ENCODE measurements around the gene OR2AE1. TPM values are rescaled to one million over a fixed set of nuclear protein-coding genes. Genes with fewer than 3 reads are reported as not detected.

Gene OR2AE1
- polyA plus RNA-seq, 4 donors = 0.09 TPM; not detected in 2

DNA sequence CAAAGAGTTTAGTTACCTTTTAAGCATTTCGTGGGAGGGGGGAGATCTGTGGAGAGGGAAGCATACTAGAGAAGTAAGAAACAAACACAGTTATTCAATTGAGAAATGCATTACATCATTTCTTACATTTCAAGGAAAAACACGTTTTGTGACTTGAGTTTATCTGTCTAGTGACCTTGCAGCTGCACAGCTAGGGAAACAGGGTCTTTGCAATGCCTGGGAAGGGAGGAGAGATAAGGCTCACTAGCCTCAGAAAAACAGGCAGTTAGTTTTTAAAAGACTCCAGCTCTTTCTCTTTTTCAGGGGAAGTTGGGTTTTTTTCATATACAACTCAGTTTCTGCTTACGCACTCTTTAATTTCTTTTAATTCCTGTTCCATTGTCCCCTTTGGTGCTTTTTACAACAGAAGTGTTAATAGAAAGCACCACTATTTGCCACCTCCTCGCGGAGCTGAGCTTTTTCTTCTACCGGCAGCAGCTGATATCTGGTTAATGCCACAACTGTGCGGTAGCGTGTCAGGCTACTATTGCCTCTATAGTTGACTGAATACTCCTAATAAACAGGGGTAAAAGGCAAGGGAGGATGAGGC is 43.5 kb downstream of the OR2AE1 start:
- 57 to 78% (median 75%) methylated on average over 8 of the region's 8 CpGs for WGBS, 3 donors

GRCh38 chr7:99831595-99831994 is 45.2 kb downstream of the OR2AE1 start:
- no peak for FAIRE-seq
- H3K4me3 ChIP-seq (ENCODE audit: low read depth in 1 of 3, low read length in 3 of 3) = no peak overlapping the region
- H3K27me3 ChIP-seq (ENCODE audit: control insufficient read depth in 3 of 3, insufficient read depth in 3 of 3, low read length in 3 of 3) = no peaks in the 10 kb centered on the region
- DNase-seq = no peak
- H3K27ac ChIP-seq (ENCODE audit: low read depth in 1 of 3, low read length in 2 of 3) = no peak overlapping the region
- H3K9me3 ChIP-seq (ENCODE audit: control insufficient read depth in 2 of 2, insufficient read depth in 1 of 2, low read depth in 1 of 2, low read length in 1 of 2) = peaks cover 0 to 7% of the 10 kb centered on the region in 2 donors
- H3K36me3 ChIP-seq (ENCODE audit: control insufficient read depth in 3 of 3, insufficient read depth in 2 of 3, low read depth in 1 of 3, low read length in 3 of 3) = no peaks in the 10 kb centered on the region
- peaks cover 4 to 60% (median 4%) of the 10 kb centered on the region in 3 donors for H3K4me1 ChIP-seq (ENCODE audit: control insufficient read depth in 3 of 3, insufficient read depth in 2 of 3, low read depth in 1 of 3, low read length in 2 of 3)

More for the DNA sequence above, 43.5 kb downstream of the OR2AE1 start:
- peaks cover 0 to 53% (median 4%) of the 10 kb centered on the region in 3 donors for H3K4me1 ChIP-seq (ENCODE audit: control insufficient read depth in 3 of 3, insufficient read depth in 2 of 3, low read depth in 1 of 3, low read length in 2 of 3)
- FAIRE-seq = no peak
- H3K36me3 ChIP-seq (ENCODE audit: control insufficient read depth in 3 of 3, insufficient read depth in 2 of 3, low read depth in 1 of 3, low read length in 3 of 3) = no peaks in the 10 kb centered on the region
- peaks cover 0 to 7% of the 10 kb centered on the region in 2 donors for H3K9me3 ChIP-seq (ENCODE audit: control insufficient read depth in 2 of 2, insufficient read depth in 1 of 2, low read depth in 1 of 2, low read length in 1 of 2)
- DNase-seq = no peak
- no peak overlapping the region for H3K4me3 ChIP-seq (ENCODE audit: low read depth in 1 of 3, low read length in 3 of 3)
- no peaks in the 10 kb centered on the region for H3K27me3 ChIP-seq (ENCODE audit: control insufficient read depth in 3 of 3, insufficient read depth in 3 of 3, low read length in 3 of 3)
- peak overlapping the region in 1 of 3 donors; percentile 58 for H3K27ac ChIP-seq (ENCODE audit: low read depth in 1 of 3, low read length in 2 of 3)

DNA sequence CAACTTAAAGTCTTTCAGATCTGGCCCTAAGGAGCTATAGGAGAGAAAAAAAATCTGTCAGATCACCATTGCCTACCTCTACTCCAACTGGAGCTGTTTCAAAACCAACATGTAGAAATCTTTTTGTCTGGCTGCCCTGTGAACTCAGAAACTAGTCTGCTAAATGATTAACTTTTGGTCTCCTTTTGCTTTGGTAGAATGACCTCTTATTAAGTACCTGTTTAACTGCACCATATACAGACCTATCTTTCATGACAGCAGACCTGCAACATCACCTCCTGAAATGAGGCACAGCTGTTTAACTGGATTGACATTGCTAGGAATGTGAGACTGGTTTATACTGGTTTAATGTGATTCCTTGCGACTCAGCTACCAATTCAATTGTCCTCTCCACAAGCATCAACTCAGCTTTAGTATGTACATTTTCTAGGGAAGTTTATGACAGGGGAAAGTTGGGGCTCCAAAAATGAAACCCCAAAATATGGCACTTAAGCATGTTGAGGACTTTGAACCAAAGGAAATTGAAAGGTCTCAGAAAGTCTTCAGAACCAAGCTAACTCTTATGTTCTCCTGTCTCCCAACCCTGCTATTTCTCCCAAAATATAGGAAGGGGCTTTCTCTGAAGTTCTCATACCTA is 47.2 kb downstream of the OR2AE1 start:
- peak overlapping the region; percentile 77 to 95 (median 81) for H3K27ac ChIP-seq (ENCODE audit: low read depth in 1 of 3, low read length in 2 of 3)
- WGBS, 3 donors = 22 to 75% (median 42%) methylated on average over 1 of the region's 1 CpG
- H3K4me3 ChIP-seq (ENCODE audit: low read depth in 1 of 3, low read length in 3 of 3) = no peak overlapping the region
- DNase-seq (peak; percentile 85 to 92), FAIRE-seq (peak; percentile 10)
- peaks cover 4 to 77% (median 4%) of the 10 kb centered on the region in 3 donors for H3K4me1 ChIP-seq (ENCODE audit: control insufficient read depth in 3 of 3, insufficient read depth in 2 of 3, low read depth in 1 of 3, low read length in 2 of 3)
- no peaks in the 10 kb centered on the region for H3K27me3 ChIP-seq (ENCODE audit: control insufficient read depth in 3 of 3, insufficient read depth in 3 of 3, low read length in 3 of 3)
- no peaks in the 10 kb centered on the region for H3K36me3 ChIP-seq (ENCODE audit: control insufficient read depth in 3 of 3, insufficient read depth in 2 of 3, low read depth in 1 of 3, low read length in 3 of 3)
- no peaks in the 10 kb centered on the region for H3K9me3 ChIP-seq (ENCODE audit: control insufficient read depth in 2 of 2, insufficient read depth in 1 of 2, low read depth in 1 of 2, low read length in 1 of 2)

GRCh38 chr7:99828811-99829210 is 48.0 kb downstream of the OR2AE1 start:
- DNase-seq (peak; percentile 76 to 84), FAIRE-seq (no peak)
- Histone ChIP-seq H3K4me3 (ENCODE audit: low read depth in 1 of 3, low read length in 3 of 3) (no peak overlapping the region), H3K4me1 (ENCODE audit: control insufficient read depth in 3 of 3, insufficient read depth in 2 of 3, low read depth in 1 of 3, low read length in 2 of 3) (peaks cover 4 to 81% (median 4%) of the 10 kb centered on the region in 3 donors), H3K9me3 (ENCODE audit: control insufficient read depth in 2 of 2, insufficient read depth in 1 of 2, low read depth in 1 of 2, low read length in 1 of 2) (no peaks in the 10 kb centered on the region), H3K27ac (ENCODE audit: low read depth in 1 of 3, low read length in 2 of 3) (peak overlapping the region; percentile 77 to 95 (median 81)), H3K36me3 (ENCODE audit: control insufficient read depth in 3 of 3, insufficient read depth in 2 of 3, low read depth in 1 of 3, low read length in 3 of 3) (no peaks in the 10 kb centered on the region), H3K27me3 (ENCODE audit: control insufficient read depth in 3 of 3, insufficient read depth in 3 of 3, low read length in 3 of 3) (no peaks in the 10 kb centered on the region)

DNA sequence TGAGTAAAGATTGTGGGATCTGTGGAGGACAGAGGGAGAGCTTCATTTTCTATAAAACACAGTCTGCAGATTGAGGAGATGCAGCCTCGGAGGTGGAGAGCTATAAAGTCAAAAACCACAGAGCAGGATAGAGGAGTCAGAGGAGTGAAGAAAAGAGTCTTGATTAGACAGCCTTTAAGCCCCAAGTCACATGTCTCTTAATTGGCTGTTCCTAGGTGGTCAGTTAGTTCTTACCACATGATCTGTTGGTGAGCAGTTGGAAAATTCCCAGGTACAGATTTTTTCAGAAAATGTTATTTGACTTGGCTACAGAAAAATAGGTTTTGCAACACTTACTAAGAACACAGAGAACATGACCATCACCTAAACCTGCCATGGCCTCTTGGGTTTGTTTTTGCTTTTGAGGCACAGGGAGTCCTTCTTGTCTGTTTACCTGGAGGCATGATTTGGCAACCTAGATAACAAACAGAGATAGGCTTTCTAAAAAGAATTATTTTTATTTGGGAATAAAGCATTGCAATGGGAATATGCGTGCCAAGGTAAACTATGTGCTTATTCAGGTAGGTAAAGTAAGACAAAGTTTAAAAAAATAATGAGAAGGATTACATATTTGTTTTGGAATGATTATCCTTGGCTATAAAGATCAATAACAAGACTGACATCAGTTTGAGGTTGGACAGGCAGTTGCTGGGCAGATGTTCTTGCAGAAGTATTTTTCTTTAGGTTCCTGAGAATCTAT is 49.6 kb downstream of the OR2AE1 start:
- Histone ChIP-seq H3K27me3 (ENCODE audit: control insufficient read depth in 3 of 3, insufficient read depth in 3 of 3, low read length in 3 of 3) (no peaks in the 10 kb centered on the region), H3K27ac (ENCODE audit: low read depth in 1 of 3, low read length in 2 of 3) (peak overlapping the region in 1 of 3 donors; percentile 95), H3K36me3 (ENCODE audit: control insufficient read depth in 3 of 3, insufficient read depth in 2 of 3, low read depth in 1 of 3, low read length in 3 of 3) (no peaks in the 10 kb centered on the region), H3K4me1 (ENCODE audit: control insufficient read depth in 3 of 3, insufficient read depth in 2 of 3, low read depth in 1 of 3, low read length in 2 of 3) (peaks cover 6 to 86% (median 10%) of the 10 kb centered on the region in 3 donors), H3K9me3 (ENCODE audit: control insufficient read depth in 2 of 2, insufficient read depth in 1 of 2, low read depth in 1 of 2, low read length in 1 of 2) (no peaks in the 10 kb centered on the region), H3K4me3 (ENCODE audit: low read depth in 1 of 3, low read length in 3 of 3) (no peak overlapping the region)
- DNase-seq (no peak), FAIRE-seq (no peak)
- 66 to 82% (median 78%) methylated on average over 2 of the region's 2 CpGs for WGBS, 3 donors

Other genes starting within 250 kb of the OR2AE1 start
- 1,000 to 10,000 TPM in 1 of 4 donors, 100 to 1,000 TPM in 2, 10 to 100 TPM in 1; 63.7 to 1,093 (median 419) TPM for gene CYP3A5, start 197.0 kb downstream of the OR2AE1 start, polyA plus RNA-seq
- gene CYP3A7, start 141.8 kb downstream of the OR2AE1 start, polyA plus RNA-seq = 1 to 10 TPM in 3 of 4 donors, under 1 TPM in 1; 0.45 to 2.9 (median 1.3) TPM
- 100 to 1,000 TPM in 2 of 4 donors, 10 to 100 TPM in 2; 10.4 to 310 (median 97.5) TPM for gene CYP3A4, start 92.8 kb downstream of the OR2AE1 start, polyA plus RNA-seq
- under 1 TPM in 1 of 4 donors, not detected in 3; 0.15 TPM for gene CYP3A43, start 49.0 kb downstream of the OR2AE1 start, polyA plus RNA-seq
- gene TRIM4, start 42.5 kb upstream of the OR2AE1 start, polyA plus RNA-seq = 10 to 100 TPM; 18.8 to 36.3 (median 20.0) TPM
- under 1 TPM in 2 of 4 donors, not detected in 2; 0.22 to 0.33 TPM for gene GJC3, start 52.6 kb upstream of the OR2AE1 start, polyA plus RNA-seq
- gene AZGP1, start 99.0 kb upstream of the OR2AE1 start, polyA plus RNA-seq = 10 to 100 TPM in 3 of 4 donors, 1 to 10 TPM in 1; 8.3 to 62.4 (median 33.9) TPM
- 10 to 100 TPM; 10.8 to 47.8 (median 19.1) TPM for gene ZKSCAN1, start 138.6 kb upstream of the OR2AE1 start, polyA plus RNA-seq
- 10 to 100 TPM in 1 of 4 donors, 1 to 10 TPM in 3; 4.0 to 12.5 (median 6.5) TPM for gene ZSCAN21, start 172.7 kb upstream of the OR2AE1 start, polyA plus RNA-seq
- gene ZNF3, start 204.7 kb upstream of the OR2AE1 start, polyA plus RNA-seq = 10 to 100 TPM; 20.3 to 55.2 (median 27.2) TPM
- gene COPS6, start 211.9 kb upstream of the OR2AE1 start, polyA plus RNA-seq = 10 to 100 TPM; 76.7 to 92.0 (median 85.6) TPM
- gene MCM7, start 224.4 kb upstream of the OR2AE1 start, polyA plus RNA-seq = 10 to 100 TPM; 35.8 to 87.8 (median 63.3) TPM
- 10 to 100 TPM; 14.9 to 20.6 (median 17.2) TPM for gene AP4M1, start 224.6 kb upstream of the OR2AE1 start, polyA plus RNA-seq
- 10 to 100 TPM; 12.2 to 33.5 (median 25.6) TPM for gene TAF6, start 242.3 kb upstream of the OR2AE1 start, polyA plus RNA-seq
- gene CNPY4, start 242.6 kb upstream of the OR2AE1 start, polyA plus RNA-seq = 10 to 100 TPM in 1 of 4 donors, 1 to 10 TPM in 3; 2.5 to 14.0 (median 7.5) TPM
- 1 to 10 TPM; 2.0 to 3.3 (median 2.7) TPM for gene MBLAC1, start 249.9 kb upstream of the OR2AE1 start, polyA plus RNA-seq

Data from small intestine (tissue), 7 donors.